IPS-NIHi11 (cell line): Measurements from ENCODE around the gene CD58.

ENCODE experiments used
- DNase-seq: peaks from one replicate; pipeline ENCODE4 v3.0.0; 2012; ENCODE audit warnings: mixed read lengths, low spot score

The CD58 gene

GRCh38 chr1:116493036-116493435 lies 77.8 kb downstream of the CD58 start:
- DNase-seq = no peak

- no peak for DNase-seq
These were observed 78.4 kb downstream of the CD58 start for GRCh38 chr1:116492358-116492811.

DNA sequence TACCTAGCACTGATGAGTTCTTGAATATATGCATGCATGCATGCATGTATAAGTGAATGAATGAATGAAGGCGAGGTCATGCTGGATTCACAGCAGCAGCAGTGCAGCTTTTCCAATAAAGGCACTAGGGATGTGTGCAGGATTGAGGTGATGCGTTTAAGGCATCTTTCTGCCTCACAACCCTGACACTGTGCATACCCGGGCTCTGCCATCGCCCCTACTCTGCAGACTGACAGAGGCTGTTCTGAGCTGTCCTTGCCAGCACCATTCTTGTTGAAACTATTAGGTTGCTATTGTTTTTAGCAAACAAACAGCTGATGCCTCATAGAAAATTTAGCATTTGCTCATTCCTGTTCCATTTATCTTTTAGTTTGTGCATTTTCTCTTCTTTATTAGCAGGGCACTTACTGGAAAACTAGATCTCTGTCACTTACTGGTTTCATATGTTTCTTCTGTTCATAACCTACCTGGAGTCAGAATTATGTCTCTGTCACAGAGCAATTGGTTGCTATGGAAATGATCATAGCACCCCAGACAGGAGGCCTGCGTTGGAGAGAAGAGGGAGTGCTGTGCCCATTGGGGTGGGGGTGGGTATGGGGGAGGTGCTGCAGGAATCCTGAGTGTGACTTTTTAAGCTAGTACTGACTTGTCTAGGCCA lies 79.0 kb downstream of the CD58 start:
- DNase-seq = no peak

DNA sequence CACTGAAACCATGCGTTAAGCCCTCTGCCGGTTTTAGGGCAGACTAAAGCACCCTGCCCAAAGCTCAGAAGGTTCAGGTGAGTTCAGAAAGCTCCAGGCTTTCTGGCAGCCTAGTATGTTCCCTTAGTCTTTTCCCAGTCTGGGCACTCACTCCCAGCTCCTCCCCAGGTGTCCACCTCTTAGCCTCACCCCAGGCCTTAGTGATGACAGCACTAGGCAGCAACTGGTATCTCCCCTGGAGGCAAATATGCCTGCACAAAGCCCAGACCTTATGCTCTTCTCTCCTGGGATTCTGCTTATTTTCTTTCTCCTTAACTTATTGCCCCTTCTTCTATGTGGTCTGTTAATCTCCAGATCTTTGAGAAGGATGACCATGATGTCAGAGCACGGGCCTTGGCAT lies 80.2 kb downstream of the CD58 start:
- DNase-seq = no peak

DNA sequence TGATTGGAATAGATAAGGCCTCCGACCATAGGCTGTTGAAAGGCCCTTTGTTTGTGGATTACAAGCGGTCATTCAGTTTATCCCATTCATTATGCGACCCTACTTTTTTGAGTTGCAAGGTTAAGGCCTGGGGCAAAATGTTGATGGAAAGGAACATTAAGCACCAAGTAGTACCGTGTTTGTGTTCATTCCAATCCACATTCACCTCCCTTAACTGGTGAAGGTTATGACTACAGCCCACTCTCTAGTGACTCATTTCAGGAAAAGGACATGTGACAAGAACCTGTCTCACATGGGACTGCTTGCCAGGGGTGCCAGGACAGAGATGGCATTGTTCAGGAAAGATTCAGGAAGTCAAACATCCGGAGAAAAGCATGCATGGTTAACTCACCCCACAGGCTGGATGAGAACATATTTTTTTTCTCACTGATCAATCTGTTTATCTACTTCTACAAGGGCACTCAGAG lies 81.6 kb downstream of the CD58 start:
- DNase-seq = no peak

- DNase-seq = no peak
These were observed 82.8 kb downstream of the CD58 start for GRCh38 chr1:116488071-116488470.

- no peak for DNase-seq
These were observed 83.2 kb downstream of the CD58 start for GRCh38 chr1:116487583-116487982.

GRCh38 chr1:116487031-116487430 lies 83.8 kb downstream of the CD58 start:
- no peak for DNase-seq

- DNase-seq = no peak
These were observed 84.4 kb downstream of the CD58 start for GRCh38 chr1:116486424-116486823.

DNA sequence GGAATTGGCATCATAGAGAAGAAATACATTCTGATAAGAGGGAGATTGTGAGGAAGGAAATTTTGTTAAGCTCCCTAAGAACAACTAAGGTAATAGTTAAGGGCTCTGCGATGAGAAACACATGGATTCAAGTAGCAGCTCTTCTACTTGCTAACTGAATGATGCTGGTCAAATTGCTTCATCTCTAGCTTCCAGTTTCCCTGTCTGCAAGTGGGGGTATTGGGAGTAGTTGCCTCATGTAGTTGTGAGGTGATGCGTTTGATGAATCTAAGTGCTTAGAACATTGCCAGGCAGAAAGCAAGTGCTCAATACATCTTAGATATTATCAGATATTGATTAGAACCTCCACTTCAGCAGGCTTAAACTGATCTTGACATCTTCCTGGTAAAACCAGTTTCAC lies 84.8 kb downstream of the CD58 start:
- DNase-seq = no peak

DNA sequence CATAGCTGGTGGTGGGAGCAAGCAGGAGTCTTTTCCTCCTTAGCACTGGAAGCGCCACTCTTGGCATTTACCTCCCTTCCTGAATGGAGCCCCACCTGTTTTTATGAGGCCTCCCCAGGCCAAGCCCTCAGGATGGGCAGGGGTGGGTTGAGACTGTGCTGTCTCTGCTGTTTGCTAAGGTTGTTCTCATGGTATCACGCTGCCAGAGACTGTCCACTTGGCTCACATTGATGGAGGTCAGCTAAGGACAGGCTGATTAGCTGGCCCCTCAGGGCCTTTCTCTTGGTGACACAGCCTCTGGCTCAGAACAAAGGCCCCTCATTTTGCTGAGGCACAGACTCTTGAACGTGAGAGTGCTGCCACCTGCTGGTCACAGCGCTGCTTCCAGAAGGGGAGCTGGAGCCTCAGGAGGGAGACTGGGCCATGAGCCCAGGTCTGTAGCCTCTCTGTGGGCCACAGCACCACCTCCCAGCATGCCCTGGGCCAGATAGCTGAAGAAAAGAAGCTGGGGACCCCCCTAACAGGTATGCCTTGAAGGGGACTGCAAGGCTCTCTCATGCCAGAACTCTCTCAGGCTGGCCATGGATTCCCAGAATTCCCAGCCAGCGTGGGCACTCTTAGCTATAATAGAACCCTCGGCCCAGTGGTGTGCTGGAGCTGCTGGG lies 85.6 kb downstream of the CD58 start:
- DNase-seq = peak; percentile 86

DNA sequence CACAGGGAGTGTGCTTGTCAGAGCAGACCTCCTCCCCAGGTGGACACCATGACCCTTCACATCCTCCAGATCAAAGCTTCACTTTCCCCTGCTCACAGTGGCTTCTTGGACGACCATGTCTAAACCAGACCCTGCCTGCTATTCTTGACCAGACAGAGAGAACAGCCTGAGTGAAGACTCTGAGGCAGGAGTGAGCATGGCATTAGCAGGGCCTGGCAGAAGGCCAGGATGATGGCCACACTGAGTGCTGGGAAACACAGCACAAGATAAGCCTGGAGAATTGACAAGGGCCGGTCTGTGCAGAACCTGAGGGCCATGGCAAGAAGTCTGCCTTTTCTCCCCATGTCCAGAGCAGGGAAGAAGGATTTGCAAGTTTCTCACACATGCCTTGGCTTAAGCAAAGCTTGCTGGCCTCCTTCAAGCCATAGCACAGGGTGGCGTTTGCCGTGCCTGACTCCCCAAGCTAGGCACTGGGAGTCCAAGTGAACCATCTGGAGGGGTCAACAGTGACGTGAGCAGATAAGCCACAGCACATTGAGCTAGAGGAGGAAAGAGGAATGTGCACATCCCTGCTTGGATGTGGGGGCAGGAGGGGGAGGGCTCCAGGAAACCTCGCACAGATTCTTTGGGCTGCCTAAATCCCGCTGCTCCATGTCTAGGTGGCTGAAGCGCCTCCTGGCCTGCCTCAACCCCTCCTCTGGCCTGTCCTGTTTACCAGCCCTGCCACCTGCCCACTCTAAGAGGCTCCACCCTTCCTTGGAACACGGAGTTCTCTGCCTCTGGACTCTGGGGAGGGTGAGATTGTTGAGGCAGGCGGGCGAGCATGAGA lies 87.1 kb downstream of the CD58 start:
- no peak for DNase-seq

- DNase-seq = no peak
These were observed 88.3 kb downstream of the CD58 start for GRCh38 chr1:116482490-116482889.

GRCh38 chr1:116481934-116482333 lies 88.9 kb downstream of the CD58 start:
- DNase-seq = no peak

GRCh38 chr1:116478621-116479020 lies 92.2 kb downstream of the CD58 start:
- DNase-seq = no peak

DNA sequence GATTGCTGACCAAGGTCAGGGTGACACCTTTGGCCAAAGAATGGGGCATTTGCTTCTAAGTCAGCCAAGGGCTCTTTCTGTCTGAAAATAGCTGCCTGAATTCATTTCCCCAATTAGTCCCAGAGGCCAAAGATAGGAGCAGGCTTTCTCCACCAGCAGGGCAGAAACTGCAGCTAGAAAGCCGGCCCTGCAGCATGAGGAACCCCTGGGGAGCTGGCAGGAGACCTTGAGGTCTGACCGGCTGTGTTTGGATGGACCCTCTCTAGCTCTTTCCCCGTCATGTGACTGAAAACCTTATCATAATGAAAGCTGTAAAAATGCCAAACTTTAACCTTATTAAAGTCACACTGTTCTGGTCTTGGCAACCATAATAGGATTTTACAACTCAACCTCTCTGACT lies 93.4 kb downstream of the CD58 start:
- DNase-seq = no peak

GRCh38 chr1:116476321-116476720 lies 94.5 kb downstream of the CD58 start:
- DNase-seq = no peak

DNA sequence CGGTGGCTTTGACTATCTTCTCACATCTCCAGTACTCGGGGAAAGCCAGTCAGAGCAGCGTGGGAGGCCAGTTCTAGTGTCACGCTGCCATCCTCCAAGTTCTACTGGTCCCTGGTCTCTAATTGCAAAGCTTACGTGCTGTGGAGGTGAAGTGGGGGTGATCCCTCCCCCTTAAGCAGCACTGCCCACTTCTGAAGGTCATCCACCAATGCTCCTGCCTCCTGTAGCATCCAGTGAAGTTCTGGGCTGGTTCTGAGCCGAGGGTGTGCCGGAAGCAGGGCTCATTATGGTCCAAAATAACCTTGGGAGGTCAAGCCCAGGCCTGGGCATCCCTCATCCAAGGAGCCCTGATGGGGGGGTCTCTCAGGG lies 95.0 kb downstream of the CD58 start:
- no peak for DNase-seq

- no peak for DNase-seq
These were observed 95.6 kb downstream of the CD58 start for GRCh38 chr1:116474921-116475849.

DNA sequence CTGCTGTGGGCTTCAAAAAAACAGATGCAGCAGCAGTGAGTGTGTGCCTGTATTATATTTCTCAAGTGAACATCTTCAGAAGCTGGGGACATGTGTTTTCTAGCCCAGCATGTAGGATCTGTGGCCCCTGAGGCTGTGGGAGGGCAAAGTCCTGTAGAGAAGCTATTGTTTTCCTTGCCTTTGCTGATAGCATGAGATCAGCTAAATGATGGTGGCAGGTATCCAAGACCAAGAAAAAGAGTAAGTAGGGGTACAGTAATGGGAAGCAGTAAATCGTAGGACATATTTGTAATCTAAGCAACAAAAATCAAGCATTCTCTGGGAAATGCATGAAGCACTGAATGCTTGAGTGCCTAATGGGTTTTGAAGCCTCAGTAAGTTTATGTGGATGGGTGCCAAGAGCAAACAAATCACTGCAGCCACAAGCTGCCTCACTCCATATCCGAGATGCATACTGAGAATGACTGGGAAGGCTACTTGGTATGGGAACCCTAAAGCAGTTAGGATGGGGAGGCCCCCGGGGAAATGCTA lies 98.3 kb downstream of the CD58 start:
- peak; percentile 37 for DNase-seq

GRCh38 chr1:116471241-116471640 lies 99.6 kb downstream of the CD58 start:
- no peak for DNase-seq

DNA sequence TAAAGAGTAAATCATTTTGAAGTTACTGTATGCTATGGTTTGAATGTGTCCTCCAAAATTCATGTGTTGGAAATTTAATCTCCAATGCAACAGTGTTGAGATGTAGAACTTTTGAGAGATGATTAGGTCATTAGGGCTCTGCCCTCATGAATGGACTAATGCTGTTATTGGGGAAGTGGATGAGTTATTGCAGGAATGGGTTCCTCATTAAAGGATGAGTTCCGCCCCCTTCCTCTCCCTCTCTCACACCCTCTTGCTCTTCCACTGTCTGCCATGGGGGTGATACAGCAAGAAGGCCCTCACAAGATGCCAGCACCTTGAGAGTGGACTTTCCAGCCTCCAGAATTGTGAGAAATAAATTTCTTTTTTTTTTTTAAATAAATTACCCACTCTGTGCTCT lies 100.2 kb downstream of the CD58 start:
- no peak for DNase-seq
